ENCODE results near the gene GJD4. TPM values are rescaled to one million over a fixed set of nuclear protein-coding genes. Genes with fewer than 3 reads are reported as not detected.
A peak's percentile ranks its signal among the peaks of the same experiment; 100 is the strongest.

Gene GJD4
- total RNA-seq, 1 donor from 2014 or later: not detected

- no peak for DNase-seq (ENCODE audit: low spot score)
Observed at GRCh38 chr10:35579116-35579515, 26.0 kb upstream of the GJD4 start.

DNA sequence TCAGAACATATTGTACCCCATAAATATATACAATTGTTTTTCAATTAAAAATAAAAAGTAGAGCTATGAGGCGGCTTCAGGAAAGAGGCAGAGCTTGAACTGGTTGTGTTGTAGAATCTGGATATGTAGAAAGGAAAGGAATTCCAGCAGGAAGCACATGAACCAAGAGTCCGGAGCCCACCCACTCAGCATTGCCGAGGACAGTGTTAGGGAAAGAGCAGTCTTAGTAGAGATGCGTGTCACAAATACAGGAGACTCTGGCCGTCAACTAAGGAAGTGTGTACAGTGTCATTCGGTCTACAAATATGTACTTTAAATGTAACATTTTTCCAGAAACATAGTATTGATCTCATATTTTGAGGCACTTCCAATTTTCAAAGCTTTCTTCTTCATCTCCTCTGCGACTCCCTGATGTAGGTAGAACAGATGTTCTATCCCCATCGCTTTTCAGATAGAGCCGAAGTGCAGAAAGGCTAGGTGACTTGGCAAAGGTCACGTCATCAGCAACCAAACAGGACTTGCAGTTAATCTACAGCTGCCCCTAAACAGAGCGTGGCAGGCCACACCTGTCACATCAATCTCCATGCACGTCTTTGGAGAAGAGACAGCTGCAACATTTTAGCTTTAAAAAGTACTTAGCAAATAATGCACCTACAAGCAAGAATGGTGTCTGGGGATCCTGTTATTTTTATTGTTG lies 25.3 kb upstream of the GJD4 start:
- no peak for DNase-seq (ENCODE audit: low spot score)

- no peak for DNase-seq (ENCODE audit: low spot score)
Observed at GRCh38 chr10:35580423-35580770, 24.7 kb upstream of the GJD4 start.

GRCh38 chr10:35581655-35582054 lies 23.5 kb upstream of the GJD4 start:
- DNase-seq (ENCODE audit: low spot score): no peak

DNA sequence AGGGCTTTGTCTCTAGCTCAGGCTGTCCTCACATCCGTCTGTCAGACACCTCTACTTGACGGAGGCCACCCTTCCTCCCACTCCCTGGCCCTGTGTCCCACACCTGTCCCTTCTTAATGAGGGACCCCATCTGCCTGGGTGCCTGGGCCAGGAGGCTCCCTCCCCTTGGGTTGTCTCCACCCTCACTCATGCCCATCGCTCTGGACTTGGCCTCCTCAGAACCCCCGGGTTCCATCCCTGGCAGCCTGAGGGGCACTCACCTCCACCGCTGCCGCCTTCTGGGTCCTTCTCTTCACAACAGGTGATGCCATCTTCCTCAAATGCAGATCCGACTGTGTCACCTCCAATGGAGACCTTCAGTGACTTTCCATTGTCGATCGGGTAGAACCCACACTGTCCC lies 20.2 kb upstream of the GJD4 start:
- peak; percentile 81 for DNase-seq (ENCODE audit: low spot score)

GRCh38 chr10:35585356-35585755 lies 19.8 kb upstream of the GJD4 start:
- DNase-seq (ENCODE audit: low spot score): peak; percentile 75

DNA sequence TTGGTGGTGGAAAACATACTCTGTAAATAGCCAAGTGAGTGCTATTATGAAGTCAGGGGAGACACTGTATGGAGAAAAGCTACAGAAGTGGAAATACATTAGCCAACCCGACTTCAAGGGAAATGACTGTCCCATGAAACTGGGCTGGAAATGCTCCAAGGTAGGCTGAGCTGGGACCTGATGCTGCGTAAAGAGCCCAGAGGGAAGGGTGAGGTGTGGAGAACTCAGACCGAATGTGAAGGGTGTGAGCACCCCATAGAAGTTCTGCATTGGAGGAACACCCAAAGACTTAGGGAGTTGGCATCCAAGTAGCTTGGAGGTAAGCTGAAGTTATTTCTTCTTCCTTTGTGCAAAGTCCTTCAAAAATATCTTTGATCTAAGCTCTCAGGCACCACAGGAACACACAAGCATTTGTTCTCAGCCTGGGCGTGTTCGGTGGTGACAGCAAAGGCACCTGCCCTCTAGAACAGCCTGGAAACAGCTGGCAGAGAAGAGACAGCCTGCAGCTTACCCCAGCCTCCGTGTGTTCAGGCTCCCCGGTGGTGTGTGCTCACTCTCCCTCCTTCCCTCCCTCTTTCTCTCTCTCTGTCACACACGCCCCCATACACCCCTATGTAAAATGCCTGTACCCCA lies 19.1 kb upstream of the GJD4 start:
- DNase-seq (ENCODE audit: low spot score): no peak

DNA sequence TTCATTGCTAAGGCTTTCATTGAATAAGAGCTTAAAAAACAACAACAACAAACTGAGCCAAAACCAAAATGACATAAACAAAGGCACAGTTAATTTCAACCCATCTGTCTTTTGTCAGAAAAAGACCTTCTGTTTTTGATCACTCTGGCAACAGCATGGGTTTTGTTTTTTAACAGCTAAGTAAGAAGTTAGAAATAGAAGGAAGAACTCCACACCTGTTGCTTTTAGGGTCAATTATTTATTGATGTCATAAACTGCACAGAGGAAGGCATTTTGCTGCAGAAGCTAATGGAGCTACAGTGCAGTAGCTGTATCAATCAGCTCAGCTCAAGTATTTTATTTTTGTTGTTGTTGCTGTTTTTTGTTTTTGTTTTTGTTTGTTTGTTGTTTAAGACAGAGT lies 16.3 kb upstream of the GJD4 start:
- no peak for DNase-seq (ENCODE audit: low spot score)

DNA sequence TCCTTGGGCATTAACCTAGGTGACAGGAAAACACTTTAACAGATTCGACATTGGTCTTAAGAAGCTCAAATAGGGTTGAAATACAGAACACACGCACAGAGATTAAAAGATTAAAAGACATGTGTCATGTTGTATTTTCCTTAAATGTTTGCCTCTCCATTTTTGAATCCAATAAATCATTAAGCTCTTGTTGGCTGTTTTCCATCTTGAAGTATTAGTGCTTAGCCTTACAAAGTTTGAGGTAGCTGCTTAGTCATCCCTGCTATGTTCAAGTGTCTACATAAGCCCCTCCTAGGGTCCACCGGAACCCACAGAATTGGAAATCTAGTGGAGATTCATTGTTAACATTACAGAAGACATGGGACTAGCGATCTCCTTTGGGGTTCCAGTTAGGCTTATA lies 12.7 kb upstream of the GJD4 start:
- DNase-seq (ENCODE audit: low spot score): no peak

DNA sequence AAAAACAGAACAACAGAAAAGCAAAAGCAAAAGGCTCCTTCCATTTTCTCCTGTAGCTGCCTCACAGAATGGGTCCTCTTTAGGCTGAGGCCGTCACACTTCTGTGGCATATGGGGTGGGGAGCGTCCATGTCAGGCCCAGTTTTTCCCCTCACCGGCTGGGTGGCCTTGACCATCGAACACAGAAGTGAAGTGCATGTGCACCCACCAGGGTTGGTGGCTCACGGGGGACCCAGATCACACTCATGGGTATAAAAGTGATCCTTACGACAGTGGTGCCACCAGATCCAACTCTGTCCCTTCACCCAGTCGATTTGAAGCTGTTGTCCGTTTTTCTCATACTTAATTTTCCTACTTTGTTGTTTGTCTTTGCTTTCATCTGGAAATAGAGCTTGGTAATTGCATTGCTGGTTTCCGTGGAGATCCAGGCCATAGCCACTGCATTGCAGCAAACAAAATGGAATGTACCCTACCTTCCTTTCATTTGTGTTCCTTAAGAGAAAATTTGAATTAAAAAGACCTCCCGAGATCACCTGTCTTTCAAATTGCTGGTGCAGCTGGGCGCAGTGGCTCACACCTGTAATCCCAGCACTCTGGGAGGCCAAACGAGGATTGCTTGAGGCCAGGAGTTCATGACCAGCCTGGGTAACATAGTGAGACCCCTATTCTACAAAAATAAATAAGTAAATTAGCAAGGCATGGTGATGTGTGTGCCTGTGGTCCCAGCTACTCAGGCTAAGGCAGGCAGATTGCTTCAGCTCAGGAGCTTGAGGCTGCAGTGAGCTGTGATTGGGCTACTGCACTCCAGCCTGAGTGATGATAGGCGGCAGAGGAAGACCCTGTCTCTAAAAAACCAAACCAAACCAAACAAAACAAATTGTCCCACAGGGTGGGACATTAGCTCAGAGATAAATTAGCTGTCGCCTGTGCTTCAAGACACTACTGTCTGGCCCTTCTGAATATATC lies 10.7 kb upstream of the GJD4 start:
- no peak for DNase-seq (ENCODE audit: low spot score)

DNA sequence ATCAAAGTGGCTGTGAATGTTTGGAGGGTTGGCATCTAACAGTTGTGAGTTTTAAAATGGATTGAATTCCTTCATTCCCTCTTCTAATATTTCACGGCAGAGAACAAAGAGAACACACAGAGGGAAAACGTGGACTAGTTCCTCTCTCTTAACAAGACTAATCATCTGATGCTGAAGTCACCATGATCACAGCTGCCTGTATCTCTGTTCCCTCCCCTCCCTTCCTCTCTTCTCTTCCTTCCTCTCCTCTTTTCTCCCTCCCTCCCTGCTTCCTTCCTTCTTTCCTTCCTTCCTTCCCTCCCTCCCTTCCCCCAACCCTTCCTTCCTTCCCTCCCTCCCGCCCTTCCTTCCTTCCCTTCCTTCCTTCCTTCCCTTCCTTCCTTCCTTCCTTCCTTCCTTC lies 10.0 kb upstream of the GJD4 start:
- no peak for DNase-seq (ENCODE audit: low spot score)

DNA sequence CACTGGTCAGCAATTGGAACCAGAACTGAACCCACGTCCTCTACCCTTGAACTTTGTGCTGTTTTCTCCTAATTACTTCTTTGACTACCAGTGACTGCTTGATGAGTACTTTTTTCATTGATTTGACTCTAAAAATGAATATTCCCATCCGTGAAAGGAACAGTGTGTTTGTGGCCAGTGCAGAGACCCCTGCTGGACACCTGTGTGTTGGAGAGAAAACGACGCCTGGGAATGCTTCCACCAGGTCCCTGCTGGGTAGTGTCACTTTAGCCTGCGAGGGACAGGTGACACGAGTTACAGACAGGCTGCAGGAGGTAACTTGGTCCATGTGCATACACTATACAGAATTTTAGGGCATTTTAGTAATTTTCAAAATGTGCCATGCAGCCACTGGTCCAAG lies 6.8 kb upstream of the GJD4 start:
- no peak for DNase-seq (ENCODE audit: low spot score)

- DNase-seq (ENCODE audit: low spot score): no peak
Observed at GRCh38 chr10:35600193-35600592, 4.9 kb upstream of the GJD4 start.

DNA sequence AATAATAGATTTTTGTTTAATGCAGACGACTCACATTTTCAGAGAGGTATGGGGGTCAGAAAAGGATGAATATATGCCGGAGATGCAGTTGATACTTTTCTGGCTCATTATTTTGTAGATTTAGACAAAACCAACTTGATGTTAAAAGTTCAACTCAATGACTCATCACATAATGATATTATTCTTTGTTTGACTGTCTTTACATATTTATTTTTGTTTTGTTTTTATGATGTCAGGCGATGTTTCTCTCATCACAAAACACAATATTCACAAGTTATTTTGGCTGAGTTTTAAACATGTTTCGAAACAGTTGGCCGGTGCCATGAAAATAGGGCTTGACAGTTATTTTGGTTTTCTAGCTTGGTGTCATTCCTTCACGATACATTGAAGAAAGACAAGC lies 1.3 kb downstream of the GJD4 start:
- DNase-seq (ENCODE audit: low spot score): no peak

GRCh38 chr10:35607475-35608327 lies 2.6 kb downstream of the GJD4 start:
- DNase-seq (ENCODE audit: low spot score): no peak

DNA sequence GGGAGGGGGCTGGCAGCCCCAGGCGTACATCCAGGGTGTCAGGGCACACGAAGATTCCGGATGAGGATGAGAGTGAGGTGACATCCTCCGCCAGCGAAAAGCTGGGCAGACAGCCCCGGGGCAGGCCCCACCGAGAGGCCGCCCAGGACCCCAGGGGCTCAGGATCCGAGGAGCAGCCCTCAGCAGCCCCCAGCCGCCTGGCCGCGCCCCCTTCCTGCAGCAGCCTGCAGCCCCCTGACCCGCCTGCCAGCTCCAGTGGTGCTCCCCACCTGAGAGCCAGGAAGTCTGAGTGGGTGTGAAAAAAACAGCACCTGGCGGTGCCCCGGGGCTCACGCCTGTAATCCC lies 3.2 kb downstream of the GJD4 start:
- DNase-seq (ENCODE audit: low spot score): no peak

DNA sequence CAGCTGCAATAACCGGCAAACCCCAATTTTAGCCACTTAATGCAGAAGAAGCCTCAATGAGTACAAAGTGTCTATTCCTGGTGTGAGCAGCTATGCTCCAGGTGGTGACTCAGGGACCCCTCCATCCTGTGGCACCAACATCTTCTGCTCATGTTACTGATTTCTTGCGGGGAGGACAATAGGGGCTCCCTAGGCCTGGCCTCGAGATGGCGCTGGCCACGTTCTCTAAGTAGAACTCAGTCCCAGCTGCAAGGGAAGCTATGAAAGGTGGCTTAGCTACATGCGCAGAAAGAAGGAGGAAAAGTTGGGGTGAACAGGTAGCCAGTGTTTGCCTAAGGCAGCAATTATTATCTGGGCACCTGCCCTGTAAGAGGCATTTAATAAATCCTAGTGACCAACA lies 6.6 kb downstream of the GJD4 start:
- no peak for DNase-seq (ENCODE audit: low spot score)

DNA sequence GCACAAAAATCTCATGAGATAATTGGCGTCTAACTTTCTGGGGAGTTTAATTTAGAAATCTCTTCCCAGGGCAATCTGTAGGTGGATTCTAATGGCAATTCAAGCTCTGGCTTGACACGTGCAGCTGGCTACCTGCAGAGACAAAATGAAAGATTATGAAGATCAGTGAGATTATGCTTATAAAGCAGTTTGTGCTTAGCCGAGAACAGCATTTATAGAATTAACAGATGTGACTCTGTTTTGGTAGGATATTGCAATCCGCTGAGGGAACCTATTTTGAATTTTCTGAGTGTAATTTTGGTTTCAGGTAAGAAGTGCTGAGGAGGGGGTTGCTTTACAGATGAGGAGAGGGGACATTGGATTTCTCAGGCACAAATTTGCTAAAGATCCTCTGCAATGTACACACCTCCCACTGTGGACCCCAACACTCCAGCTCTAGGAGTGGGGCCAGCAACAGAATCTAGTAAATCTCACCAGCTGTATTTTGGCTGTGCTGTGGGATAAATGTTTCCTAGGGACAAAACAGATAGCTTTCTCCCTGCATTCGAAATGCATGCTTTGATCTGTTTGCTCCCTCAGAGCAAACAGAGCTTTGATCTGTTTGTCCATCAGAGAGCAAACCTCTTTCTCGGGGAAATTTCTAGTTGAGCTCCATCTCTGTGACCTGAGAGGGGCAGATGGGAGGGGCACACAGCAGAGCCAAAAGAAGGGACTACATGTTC lies 7.4 kb downstream of the GJD4 start:
- no peak for DNase-seq (ENCODE audit: low spot score)

DNA sequence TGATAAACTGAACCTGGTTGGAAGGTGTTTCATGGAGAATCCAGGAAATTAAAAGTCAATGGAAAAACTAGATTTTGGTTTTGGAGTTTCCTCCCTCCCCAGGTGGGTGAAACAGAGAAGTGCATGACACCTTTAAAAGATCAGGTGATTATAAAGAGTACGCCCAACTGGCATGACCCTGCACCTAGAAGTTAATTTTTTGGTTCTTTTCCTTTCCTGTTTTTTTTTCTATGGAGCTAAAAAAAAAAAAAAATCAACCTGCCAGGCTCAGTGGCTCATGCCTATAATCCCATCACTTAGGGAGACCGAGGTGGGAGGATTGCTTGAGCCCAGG lies 7.9 kb downstream of the GJD4 start:
- DNase-seq (ENCODE audit: low spot score): no peak

DNA sequence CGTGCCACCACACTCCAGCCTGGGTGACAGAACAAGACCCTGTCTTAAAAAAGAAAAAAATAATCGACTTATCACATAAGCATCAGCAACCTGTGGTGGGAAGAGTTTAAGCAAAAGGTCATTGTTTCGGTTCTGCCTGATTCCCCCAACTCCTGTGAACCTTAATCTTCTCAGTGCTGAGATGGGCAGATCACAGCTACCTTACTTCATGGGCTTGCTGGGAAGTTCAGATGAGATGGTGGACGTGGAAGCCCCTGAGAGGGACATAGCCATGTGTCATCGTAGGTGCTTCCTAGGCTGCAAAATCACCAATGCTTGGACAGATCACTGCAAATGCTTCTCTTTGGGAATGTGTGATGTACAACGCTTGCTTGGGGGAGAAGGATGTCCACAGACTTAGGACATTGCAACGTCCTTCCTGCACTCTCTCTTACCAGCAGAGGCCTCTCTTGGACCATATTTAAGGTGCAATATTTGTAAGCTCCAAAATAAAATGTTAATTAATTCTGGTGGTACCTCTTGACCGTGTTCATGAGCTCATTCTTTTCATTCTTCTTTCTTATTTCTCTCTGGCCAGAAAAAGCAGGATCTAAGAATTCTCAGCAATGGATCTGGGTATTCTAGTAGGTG lies 8.6 kb downstream of the GJD4 start:
- no peak for DNase-seq (ENCODE audit: low spot score)

Measured in mesenteric fat pad (tissue), 1 donor.